NCI-H2107 (cell line): Measurements from ENCODE around the gene SNX27.
A peak's percentile ranks its signal among the peaks of the same experiment; 100 is the strongest.

Experiments
- DNase-seq: peaks from one replicate; lab custom pipeline; 2025; lab: John Stamatoyannopoulos, UW

Gene SNX27

GRCh38 chr1:151705753-151706463 lies 94.1 kb downstream of the SNX27 start:
- no peak for DNase-seq

- DNase-seq: no peak
Measured at GRCh38 chr1:151706464-151707415, 94.9 kb downstream of the SNX27 start.

- DNase-seq: no peak
Measured at GRCh38 chr1:151707541-151708065, 95.8 kb downstream of the SNX27 start.

DNA sequence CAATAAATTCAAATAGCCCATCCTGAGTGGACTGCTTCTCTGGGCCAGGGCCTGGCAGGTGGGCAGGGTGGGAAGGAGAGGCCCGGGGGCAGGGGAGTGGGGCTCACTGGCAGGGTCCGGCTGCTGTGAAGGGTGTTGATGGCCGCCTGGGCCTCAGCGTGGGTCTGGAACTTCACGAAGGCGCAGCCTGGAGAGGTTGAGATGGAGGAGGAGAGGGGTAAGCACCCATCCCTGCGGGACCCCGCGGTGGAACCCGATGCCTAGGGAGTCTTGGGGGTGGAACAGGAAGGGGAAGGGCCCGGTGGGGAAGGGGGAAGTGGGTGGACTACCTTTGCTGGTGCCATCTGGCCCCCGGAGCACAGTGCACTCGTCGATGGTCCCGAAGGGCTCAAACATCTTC lies 97.0 kb downstream of the SNX27 start:
- DNase-seq: no peak

GRCh38 chr1:151710187-151710840 lies 98.5 kb downstream of the SNX27 start:
- DNase-seq: no peak

DNA sequence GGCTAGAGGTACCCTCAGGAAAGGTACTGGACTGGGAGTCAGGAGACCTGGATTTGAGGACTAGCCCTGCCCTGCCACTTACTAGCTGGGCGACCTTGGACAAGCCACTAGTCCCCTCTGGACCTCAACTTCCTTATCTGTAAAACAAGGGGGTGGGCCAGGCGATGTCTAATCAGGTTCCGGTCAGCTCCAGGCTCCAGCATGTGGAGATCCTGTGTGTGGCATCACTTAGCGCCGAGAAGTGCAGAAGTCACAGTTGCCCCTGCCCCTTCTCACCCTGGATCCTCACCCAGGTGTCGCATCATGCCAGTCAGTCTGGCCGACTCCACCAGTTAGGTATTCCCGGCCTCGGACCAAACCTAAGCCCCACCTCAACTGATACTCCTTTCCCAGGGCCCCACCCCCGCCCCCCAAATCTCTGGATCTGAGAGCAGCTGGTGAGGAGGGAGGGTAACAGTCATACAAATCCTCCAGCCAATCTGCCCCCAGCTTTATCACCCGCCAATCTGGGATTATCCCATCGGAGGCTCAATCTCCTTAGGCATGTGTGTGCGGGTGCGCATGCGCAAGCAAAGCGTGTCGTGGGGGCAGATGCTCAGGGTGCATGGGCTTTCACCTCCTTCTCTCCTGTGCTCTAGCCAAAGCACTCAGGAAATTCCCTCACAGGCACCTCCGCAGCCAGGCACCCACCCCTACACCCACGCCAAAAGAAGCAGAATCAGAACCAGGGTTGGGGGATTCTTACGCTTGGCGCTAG lies 99.4 kb downstream of the SNX27 start:
- DNase-seq: no peak

DNA sequence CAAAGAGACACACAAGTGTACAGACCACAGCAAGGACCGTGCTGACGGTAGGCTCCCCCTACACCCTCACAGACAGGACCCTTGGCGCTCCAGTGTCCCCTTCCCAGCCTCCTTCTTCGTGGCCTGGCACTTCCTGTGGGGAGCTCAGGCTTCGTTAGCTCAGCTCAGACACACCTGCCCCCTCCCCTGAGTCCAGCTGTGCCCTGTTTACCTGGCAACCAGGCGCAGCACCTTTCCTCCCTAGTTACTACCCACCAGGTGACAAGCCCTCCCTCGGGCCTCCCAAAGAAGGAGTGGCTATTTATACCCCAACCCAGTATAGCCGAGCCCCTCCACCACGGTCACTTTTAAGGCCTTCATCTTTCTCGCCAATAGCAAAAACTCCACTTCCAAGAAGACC lies 100.1 kb downstream of the SNX27 start:
- no peak for DNase-seq

- DNase-seq: no peak
Measured at GRCh38 chr1:151713044-151713443, 101.2 kb downstream of the SNX27 start.

- no peak for DNase-seq
Measured at GRCh38 chr1:151713874-151714273, 102.0 kb downstream of the SNX27 start.

- no peak for DNase-seq
Measured at GRCh38 chr1:151714820-151715725, 103.2 kb downstream of the SNX27 start.

- DNase-seq: no peak
Measured at GRCh38 chr1:151715726-151716404, 104.0 kb downstream of the SNX27 start.

- no peak for DNase-seq
Measured at GRCh38 chr1:151716405-151716762, 104.5 kb downstream of the SNX27 start.

DNA sequence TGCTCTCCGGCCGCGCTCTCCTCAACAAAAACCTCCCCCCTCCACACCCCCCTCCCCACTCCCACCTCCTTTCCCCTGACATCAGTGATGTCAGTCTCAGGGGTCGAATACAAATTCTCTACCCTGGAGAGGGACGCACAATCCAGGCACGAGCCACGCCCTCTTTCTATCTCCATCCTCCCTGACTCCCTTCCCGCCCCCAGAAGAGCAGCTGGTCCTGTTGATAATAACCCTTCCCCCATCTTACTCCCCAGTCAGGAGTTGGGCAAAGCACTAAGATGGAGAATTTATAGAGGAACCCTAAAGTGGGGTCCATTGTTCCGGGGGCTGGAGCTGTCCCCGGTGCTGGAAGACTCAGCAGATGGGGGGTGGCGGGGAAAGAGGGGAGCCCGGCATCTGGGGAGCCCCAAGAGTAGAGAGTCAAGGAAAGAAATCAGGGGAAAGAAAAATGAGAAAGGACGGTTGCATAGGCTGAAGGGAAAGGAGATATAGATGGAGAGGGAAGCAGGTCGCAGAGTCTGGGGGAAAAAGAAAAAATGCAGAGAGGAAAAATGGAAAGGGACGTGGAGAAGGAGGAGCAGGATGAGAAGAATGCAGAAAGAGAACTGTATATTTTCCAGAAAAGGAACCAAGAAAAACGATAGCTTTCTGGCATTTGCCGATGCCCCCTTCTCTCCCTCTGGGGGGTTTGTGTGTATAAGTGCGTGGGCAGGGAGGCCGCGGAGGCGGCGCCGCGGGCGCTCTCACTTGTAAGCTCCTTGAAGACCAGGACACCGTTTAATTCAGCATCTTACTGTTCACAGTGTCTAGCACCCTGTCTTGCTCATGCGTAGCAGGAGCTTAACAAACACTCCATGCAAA lies 105.2 kb downstream of the SNX27 start, which contains the start of gene CELF3:
CELF3 (minus strand) TSS at position 33 of the 861 bp plus-strand sequence. CDS start 783 bp downstream, outside the sequence.
- peak; percentile 83 for DNase-seq

GRCh38 chr1:151718011-151718431 lies 106.2 kb downstream of the SNX27 start:
- DNase-seq: no peak

GRCh38 chr1:151718666-151719065 lies 106.8 kb downstream of the SNX27 start:
- no peak for DNase-seq

- DNase-seq: no peak
Measured at GRCh38 chr1:151720125-151720524, 108.3 kb downstream of the SNX27 start.

GRCh38 chr1:151720554-151720953 lies 108.7 kb downstream of the SNX27 start:
- DNase-seq: no peak

DNA sequence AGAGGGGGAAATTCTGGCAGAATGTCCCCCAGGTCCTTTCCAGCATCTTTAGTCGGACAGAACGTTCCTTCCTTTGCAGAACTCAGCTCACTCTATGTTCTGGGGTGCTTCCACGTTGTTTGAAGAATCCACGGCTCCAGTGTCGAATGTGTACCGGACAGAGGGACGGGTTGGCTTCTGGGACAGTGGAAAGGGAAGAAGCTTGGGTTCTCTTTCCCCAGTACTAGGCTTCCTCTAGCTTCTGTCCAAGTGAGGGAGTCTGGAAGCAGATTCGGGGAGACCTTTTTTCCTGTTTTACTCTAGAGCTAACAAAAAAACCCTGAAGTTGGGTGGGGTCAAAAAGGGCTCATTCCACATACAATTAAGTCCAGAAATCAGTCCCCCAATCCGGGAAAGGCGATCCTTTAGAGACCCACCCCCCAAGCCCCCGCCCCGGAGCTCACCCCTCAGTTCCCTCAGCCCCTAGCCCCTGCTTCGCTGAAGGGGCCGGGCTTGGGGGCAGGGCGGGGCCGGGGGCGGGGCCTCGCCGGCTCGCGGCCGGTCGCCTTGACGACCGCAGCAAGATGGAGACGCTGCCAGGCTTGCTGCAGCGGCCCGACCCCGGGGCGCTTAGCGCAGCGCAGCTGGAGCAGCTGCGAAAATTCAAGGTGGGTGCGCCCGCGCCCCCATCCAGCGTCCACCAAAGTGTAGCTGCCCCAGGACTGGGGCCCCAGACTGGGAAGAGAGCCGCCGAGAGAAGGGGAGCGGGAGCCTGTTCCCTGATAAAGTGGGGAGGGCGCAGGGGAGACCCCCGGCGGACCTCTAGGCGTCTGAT lies 109.3 kb downstream of the SNX27 start, which contains the start of gene RIIAD1:
RIIAD1 (plus strand) TSS at position 549 of the 814 bp plus-strand sequence; CDS start at position 564, 15 bp downstream.
- DNase-seq: no peak
